Liver (tissue), 3 donors: Measurements from ENCODE around the gene OTX2.

Experiments
- CTCF ChIP-seq: fragments of 150-350 bp; IDR thresholded peaks from 2 replicates; pipeline ENCODE4 v1.5.1; 2017; ENCODE audit warnings: improper control_type of control experiment, low read depth, low read length; ENCODE audit not compliant: missing input control
- RAD21 ChIP-seq, 2 donors: IDR thresholded peaks; 2 replicates each; pipeline ENCODE4 v1.6.1; 2016; ENCODE audit warnings: antibody characterized with exemption in 2 of 2, mild to moderate bottlenecking in 2 of 2
- TAF1 ChIP-seq: conservative IDR thresholded peaks from 2 replicates; pipeline ENCODE4 v1.6.1; 2016; ENCODE audit warnings: antibody characterized with exemption, mild to moderate bottlenecking
- YY1 ChIP-seq: IDR thresholded peaks from 2 replicates; pipeline ENCODE4 v1.6.1; 2016; ENCODE audit warnings: antibody characterized with exemption, mild to moderate bottlenecking
- donor health status: healthy.
- donor health status: healthy.

- no peak for TF ChIP-seq CTCF
- TF ChIP-seq TAF1: no peak
- TF ChIP-seq RAD21 (IDR thresholded peaks at IDR 0.05): no peak
- TF ChIP-seq YY1: no peak
These were observed 16.2 kb downstream of the OTX2 start for GRCh38 chr14:56794088-56794556.
